Measurements from ENCODE around the gene LIM2. TPM values are rescaled to one million over a fixed set of nuclear protein-coding genes. Genes with fewer than 3 reads are reported as not detected.

The LIM2 gene
- polyA plus RNA-seq, 2 of the 4 experiments (the other 2 are of a cell fraction): not detected

- DNase-seq (ENCODE audit: low read depth in 1 of 2, low spot score in 1 of 2): peak; percentile 92 to 99
- ChIA-PET POLR2A (interaction anchor here (0.5 to 2.7 kb wide), 32 partner anchors 11 to 849 kb away, joined by 3 to 59 read pairs (median 4); partner anchors contain the start of genes ETFB, LIM2 and ZNF175), CTCF (interaction anchor here (0.6 to 5.0 kb wide), 20 partner anchors 11 to 1842 kb away, joined by 3 to 46 read pairs (median 4); partner anchors contain the start of genes CLDND2, ETFB and NKG7)
- peaks cover 32% of the 10 kb centered on the region for H3K4me1 ChIP-seq
- peak overlapping the region; percentile 86 to 90 for H3K27ac ChIP-seq
- ATAC-seq: peak; percentile 81 to 90
- no peak for FAIRE-seq
- no peaks in the 10 kb centered on the region for H3K9me3 ChIP-seq
- H3K4me3 ChIP-seq: peak overlapping the region; percentile 64
- peak overlapping the region; percentile 92 for H3K4me2 ChIP-seq
- WGBS (ENCODE audit: missing lambda C conversion rate): 3% methylated on average over 51 of the region's 107 CpGs
- TF ChIP-seq HOXB5 (CRISPR knock-in tag; IDR thresholded peaks at IDR 0.05): peak; percentile 89
- peak; percentile 16 to 63; a peak in 4 of 5 replicates for TF ChIP-seq RAD21 (conservative IDR thresholded peaks at IDR 0.05 in 1 of 2, IDR thresholded peaks at IDR 0.05 in 1 of 2)
- no peak for TF ChIP-seq CBX8 (IDR thresholded peaks at IDR 0.05)
- TF ChIP-seq TP53 (CRISPR knock-in tag; IDR thresholded peaks at IDR 0.05): peak; percentile 95; the same call in 1 of the 2 replicates
- TF ChIP-seq MAFK (IDR thresholded peaks at IDR 0.05; ENCODE audit: partially characterized antibody): no peak
- no peak for TF ChIP-seq JUNB (IDR thresholded peaks at IDR 0.05)
- peak; percentile 56; the same call in 1 of the 2 replicates for TF ChIP-seq PHF8 (IDR thresholded peaks at IDR 0.05; ENCODE audit: borderline replicate concordance, low read depth)
- TF ChIP-seq HDAC2 (IDR thresholded peaks at IDR 0.05): no peak
- no peak for TF ChIP-seq ZFP36 (IDR thresholded peaks at IDR 0.05; ENCODE audit: borderline replicate concordance, partially characterized antibody)
- no peak for TF ChIP-seq SREBF2 (IDR thresholded peaks at IDR 0.05)
- TF ChIP-seq FOXS1 (CRISPR knock-in tag; IDR thresholded peaks at IDR 0.05): no peak
- TF ChIP-seq RCOR1 (IDR thresholded peaks at IDR 0.05; ENCODE audit: low read depth, low read length): no peak
- peak; percentile 89; the same call in 2 of the 3 replicates for TF ChIP-seq BCL3 (IDR thresholded peaks at IDR 0.05)
- no peak for TF ChIP-seq ZNF302 (CRISPR knock-in tag; IDR thresholded peaks at IDR 0.05)
- TF ChIP-seq POLR2A (IDR thresholded peaks at IDR 0.05; ENCODE audit: low read length): peak; percentile 93
- no peak for TF ChIP-seq CHD4 (IDR thresholded peaks at IDR 0.05; ENCODE audit: borderline replicate concordance)
- no peak for TF ChIP-seq TFCP2L1 (CRISPR knock-in tag; IDR thresholded peaks at IDR 0.05)
- TF ChIP-seq EHF (CRISPR knock-in tag; IDR thresholded peaks at IDR 0.05): no peak; the same call in 1 of the 2 replicates
- TF ChIP-seq RNF2 (IDR thresholded peaks at IDR 0.05; ENCODE audit: borderline replicate concordance, low read depth): no peak
- TF ChIP-seq ESRRA (IDR thresholded peaks at IDR 0.05; ENCODE audit: borderline replicate concordance, low read length): no peak
- 0 out of 2 replicates have a peak, but pooled peaks have one; percentile 14 for TF ChIP-seq PBX3 (IDR thresholded peaks at IDR 0.05)
- TF ChIP-seq ZSCAN20 (CRISPR knock-in tag; IDR thresholded peaks at IDR 0.05): no peak
- peak; percentile 80 for TF ChIP-seq MYC (IDR thresholded peaks at IDR 0.05; ENCODE audit: borderline replicate concordance, low read length)
- TF ChIP-seq CHD2 (IDR thresholded peaks at IDR 0.05; ENCODE audit: low read length, partially characterized antibody): no peak
- no peak for TF ChIP-seq EP300 (IDR thresholded peaks at IDR 0.05)
- no peak for TF ChIP-seq GATA3 (IDR thresholded peaks at IDR 0.05; ENCODE audit: borderline replicate concordance)
- no peak for TF ChIP-seq NR3C1 (IDR thresholded peaks at IDR 0.05)
- TF ChIP-seq USF2 (IDR thresholded peaks at IDR 0.05): peak; percentile 45
- TF ChIP-seq ZC3H11A (IDR thresholded peaks at IDR 0.05): no peak
- no peak for TF ChIP-seq CEBPB (IDR thresholded peaks at IDR 0.05)
- no peak for TF ChIP-seq POLR2AphosphoS2 (conservative IDR thresholded peaks at IDR 0.05; ENCODE audit: low read length)
- TF ChIP-seq ELK1 (IDR thresholded peaks at IDR 0.05; ENCODE audit: low read depth, low read length): no peak
- peak; percentile 47 for TF ChIP-seq CTCF (IDR thresholded peaks at IDR 0.05)
- no peak for TF ChIP-seq HOXA7 (CRISPR knock-in tag; IDR thresholded peaks at IDR 0.05)
- TF ChIP-seq KDM5A (IDR thresholded peaks at IDR 0.05): no peak
Observed at GRCh38 chr19:51339687-51340656, 47.8 kb downstream of the LIM2 start.

All from A549 (cell line).